Measurements from ENCODE around the gene CNOT3.
"Not testable (repeated sequence)": the region's sequence is repeated elsewhere in the genome, so short reads cannot be mapped to it uniquely, and the experiment has no call there.

Gene CNOT3

DNA sequence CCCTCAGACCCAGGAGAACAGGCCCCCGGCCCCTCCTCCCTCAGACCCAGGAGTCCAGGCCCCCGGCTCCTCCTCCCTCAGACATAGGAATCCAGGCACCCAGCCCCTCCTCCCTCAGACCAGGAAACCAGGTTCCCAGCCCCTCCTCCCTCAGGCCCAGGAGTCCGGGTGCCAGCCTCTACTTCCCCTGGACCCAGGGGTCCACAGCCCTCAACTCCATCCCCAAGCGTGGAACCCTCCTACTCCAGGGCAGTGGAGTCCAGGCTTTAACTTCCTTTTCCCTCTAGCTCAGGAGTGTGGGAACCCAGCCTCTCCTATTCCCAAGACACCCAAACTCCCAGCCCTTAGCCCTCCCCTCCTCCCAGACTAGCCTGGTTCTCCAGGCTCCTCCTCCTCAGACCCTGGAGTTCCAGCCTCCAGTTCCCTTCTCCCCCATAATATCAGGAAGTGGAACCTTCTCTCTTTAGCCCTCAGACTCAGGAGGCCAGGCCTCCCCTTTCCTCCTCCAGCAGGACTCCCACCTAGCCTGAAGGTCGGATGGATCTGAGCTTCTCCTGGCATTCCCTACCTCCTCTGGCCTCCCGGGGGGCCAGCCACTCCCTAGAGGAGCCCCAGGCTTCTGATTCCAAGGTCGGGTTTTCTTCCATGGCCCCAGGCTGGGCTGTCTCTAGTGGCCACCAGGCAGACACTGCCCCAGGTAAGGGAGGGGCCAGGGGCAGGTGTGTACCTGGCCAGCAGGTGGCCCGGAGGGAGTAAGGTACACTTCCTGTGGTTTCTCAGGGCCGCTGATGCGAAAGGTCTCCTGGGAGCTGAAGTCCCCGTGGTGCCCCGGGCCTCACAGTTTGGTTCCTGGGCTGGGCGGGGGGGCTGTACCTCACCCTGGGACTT is 35.2 kb downstream of the CNOT3 start, which contains the start of gene TMC4:
Gene TMC4 (minus strand): TSS at position 690 of the 888 bp plus-strand sequence. CDS start 43 bp downstream, at position 647.
- DNase-seq, result no peak

DNA sequence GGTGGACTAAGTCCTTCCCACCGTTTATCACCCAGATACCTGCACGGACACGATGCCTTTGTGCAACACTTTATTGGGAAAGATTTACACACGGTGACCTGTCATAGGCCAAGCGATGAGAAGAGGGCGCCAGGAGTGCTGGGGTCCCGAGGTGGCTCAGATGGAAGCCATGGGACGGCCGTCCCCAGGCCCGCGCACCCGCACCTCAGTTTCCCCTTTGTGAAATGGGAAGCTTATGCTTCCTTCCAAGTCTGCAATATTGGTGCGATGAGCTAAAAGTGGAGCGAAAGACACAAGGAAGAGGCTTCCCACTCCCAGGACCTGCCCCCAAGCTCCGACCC is 35.8 kb downstream of the CNOT3 start:
- no peak for DNase-seq

DNA sequence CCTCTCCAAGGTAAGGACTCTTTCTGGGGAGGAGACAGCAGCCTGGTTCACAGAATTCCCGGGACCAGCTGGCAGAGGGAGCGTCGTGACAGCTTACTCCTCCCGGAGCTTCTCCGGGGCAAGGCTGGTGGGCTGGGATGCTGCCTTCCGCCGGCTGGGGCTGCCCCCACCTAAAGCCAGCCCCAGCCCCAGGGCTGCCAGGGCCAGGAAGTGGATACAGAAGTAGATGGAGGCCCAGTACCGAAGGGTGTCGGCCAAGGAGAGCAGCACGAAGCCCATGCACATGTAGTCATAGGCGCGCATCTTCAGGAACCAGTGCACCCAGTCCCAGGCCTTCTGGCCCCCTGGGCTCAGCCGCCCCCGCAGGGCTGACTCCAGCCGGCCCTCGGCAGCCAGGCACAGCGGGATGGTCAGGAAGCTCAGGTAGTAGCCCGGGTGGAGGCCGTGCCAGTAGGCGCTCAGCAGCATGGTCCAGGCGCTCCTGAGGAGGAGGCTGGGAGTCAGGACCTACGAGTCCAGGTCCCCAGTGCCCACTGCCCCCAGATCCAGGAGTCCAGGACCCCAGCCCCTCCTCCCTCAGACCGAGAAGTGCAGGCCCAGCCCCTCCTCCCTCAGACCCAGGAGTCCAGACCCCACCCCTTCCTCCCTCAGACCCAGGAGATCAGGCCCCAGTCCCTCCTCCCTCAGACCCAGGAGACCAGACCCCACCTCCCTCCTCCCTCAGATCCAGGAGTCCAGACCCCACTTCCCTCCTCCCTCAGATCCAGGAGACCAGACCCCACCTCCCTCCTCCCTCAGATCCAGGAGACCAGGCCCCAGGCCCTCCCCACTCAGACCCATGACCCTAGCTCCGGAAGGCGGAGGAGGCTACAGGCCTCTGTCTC is 36.6 kb downstream of the CNOT3 start:
- DNase-seq, result no peak

DNA sequence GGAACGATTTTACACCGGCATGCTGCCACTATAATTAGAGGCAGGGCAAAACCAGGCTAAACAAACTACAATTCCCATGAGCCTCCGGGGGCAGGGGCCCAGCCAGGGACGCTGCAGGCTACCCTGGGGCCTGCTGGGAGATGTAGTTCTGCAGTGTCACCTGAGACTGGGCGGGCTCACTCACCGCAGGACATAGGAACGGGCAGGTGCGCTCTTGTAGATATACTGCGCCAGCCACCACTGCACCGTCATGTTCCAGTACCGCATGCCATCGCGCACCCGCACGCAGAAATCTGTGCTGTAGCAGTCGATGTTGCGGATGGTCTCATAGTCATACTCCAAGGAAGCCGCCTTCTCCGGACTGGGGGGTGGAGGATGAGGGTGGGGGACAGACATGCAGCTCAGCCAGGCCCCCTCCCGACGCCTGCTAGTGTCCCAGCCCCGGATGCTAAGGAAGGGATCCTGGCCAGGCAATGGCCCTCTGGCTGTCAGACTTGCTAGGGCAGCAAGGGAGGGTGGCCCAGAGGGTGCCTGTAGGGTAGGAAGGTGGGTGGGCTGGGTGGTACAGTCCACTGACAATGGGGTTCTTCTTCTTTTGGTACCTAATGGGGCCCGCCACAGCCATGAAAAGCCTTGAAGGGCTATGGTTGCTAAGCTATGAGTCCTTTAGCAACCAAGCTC is 41.2 kb downstream of the CNOT3 start:
- DNase-seq, result peak; percentile 35

DNA sequence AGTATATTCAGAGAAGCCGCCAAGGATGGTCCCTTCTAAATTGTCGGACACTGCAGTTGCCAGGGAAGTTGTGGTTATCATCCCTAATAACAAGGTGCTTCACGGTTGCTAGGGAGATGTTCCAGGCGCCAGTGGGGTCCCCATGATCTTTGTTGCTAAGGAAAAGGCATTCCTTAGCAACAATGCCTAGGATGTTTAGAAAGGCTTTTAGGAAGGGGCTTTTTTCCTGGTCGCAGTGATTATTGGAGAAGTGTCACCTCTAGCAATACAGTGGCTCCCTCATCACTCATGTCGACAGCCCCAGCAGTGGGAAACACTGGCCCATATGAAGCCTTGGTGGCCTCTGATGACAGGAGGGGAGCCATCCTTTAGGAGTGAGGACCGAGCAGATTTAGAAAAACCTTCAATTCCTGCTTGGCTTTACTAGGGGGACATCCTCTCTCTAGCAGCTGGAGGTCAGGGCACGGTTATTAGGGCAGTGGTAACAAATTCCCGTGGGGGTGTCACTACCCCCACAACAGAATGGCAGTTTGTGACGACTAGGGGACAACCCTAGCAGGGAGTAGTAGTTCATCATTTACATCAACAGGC is 41.8 kb downstream of the CNOT3 start:
- no peak for DNase-seq

DNA sequence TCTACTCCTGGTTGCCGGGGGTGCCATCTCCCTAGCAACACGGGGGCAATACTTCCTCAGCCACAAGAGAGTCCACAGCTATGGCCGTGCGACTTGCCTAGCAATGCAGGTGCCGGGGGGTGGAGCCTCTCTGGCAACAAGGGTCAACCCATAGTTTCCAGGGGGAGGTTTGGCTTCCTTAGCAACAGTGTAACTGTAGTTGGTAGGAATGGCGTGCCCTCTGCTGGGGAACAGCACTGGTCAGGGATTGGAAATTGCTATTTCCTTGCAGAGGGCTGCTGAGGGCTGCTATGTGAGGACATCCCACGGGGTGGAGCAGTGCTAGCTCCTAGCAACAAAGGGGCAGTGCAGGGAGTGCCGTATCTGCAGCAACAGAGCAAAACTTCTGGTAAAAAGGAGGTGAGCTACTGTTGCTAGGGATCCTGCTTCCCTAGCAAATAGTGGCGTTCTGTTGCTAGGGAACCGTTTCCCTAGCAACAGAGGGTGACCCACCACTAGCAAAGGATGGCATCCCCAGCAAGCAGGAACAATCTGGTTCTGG is 42.4 kb downstream of the CNOT3 start:
- DNase-seq, result peak; percentile 31

DNA sequence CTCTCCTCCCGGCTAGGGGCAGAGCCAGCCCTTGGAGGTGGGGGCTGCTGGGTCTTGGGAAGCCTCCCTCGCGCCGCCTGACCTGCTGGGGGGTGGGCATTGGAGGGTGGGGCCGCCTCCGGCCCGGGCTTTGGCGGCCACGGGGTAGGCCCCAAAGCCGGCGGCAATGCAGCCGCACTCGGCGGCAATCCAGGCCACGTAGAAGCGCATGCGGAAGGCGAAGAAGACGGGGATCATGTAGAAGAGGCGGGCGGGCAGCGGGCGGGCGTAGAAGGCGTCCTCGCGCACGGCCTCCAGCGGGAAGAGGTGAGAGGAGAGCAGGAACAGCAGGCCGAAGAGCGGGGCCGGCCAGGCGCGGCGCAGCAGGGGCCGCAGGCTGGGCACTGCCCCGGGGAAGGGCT is 43.1 kb downstream of the CNOT3 start:
- no peak for DNase-seq

DNA sequence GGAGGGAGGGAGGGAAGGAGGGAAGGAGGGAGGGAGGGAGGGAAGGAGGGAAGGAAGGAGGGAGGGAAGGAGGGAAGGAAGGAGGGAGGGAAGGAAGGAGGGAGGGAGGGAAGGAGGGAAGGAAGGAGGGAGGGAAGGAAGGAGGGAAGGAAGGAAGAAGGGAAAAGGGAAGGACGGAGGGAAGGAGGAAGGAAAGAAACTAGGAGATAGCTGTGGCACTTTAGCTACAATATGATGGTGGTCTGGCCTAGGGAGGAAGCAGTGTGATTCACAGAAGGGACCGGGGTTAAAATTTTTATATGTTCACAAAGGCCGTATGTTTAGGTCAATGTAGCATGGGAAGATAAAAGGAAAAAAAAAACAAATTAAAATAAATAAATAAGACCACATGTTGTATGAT is 44.3 kb downstream of the CNOT3 start:
- DNase-seq, result not testable (repeated sequence)

DNA sequence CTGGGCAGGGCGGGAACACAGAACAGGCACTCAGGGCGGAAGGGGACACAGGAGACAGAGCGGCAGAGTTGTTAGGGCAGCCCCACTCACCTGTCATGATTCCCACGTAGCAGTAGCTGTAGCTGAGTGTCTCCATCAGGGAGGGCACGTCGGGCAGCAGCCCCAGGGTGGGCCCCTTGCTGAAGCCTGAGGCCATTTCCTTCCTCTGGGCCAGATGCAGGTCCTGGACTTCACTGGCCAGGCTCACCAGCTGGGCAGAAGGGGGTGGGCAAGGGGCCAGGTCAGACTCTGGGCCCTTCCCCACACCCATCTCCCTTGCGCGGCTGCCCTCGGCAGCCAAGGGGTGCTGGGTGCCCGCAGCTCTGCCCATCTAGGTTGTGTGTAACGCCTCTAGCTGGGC is 45.9 kb downstream of the CNOT3 start:
- no peak for DNase-seq

DNA sequence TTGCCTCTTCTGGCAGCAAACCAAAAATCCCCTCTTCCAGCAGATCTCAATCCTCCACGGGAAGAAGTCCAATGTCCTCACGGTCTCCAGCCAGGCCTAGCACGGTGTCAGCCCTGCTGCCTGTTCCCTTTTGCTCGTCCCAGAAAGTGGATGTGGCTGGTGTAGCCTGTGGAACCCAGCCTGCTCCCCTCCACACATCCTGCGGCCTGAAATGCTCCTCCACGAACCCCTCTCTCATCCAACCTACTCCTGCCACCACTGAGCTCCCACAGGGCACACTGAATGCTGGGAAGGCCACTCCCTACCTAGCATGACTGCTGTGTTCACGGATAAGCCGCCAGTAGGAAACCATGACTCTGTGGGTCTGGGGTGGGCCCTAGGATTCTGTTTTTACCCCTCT is 48.8 kb downstream of the CNOT3 start:
- no peak for DNase-seq

DNA sequence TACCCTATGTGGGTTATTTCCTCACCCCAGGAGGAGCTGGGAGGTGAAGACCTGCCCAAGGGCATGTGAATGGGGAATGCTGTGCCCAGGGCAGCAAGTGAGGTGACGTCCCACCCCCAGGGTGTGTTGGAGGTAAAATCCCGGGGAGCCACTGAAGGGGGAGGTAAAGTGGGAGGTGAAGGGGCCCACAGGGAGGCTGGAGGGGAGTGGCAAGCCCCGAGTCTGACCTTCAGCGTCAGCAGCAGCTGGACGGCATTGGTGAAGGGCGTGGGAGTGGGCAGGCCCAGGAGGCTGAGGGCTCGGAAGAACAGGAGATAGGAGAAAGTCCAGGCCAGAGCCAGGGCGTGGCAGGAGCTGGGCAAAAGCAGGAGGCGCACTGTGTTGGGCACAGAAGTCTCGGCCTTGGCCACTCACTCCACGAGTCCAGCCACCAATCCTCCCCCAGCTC is 49.4 kb downstream of the CNOT3 start:
- DNase-seq, result no peak

DNA sequence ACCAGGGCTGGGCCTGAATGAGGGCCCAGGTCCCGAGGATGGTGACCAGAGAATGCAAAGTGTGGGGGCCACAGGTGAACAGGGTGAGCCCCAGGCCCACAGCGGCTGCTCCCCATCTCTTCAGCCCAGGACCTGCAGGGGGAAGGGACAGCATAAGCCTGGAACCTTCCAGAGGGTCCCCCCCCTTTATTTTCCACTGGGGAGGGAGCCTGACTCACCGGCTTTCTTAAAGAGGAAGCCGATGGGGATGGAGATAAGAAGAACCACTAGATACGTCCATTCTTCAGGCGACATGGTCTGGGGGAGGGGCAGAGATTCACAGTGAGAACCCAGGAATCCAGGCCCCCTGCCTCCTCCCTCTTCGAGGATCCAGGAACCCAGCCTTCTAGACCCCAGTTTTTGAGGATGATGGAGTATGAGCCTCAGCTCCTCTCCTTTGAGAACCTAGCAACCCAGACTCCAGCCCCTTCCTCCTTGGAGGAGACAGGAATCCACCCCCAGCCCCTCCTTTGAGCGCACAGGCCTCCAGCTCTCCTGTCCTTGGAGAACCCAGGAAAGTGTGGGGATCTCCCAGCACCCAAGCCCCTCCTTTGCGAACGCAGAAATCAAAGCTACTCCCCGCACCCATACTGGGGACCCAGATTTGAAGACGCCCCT is 50.8 kb downstream of the CNOT3 start:
- peak; percentile 65 for DNase-seq

DNA sequence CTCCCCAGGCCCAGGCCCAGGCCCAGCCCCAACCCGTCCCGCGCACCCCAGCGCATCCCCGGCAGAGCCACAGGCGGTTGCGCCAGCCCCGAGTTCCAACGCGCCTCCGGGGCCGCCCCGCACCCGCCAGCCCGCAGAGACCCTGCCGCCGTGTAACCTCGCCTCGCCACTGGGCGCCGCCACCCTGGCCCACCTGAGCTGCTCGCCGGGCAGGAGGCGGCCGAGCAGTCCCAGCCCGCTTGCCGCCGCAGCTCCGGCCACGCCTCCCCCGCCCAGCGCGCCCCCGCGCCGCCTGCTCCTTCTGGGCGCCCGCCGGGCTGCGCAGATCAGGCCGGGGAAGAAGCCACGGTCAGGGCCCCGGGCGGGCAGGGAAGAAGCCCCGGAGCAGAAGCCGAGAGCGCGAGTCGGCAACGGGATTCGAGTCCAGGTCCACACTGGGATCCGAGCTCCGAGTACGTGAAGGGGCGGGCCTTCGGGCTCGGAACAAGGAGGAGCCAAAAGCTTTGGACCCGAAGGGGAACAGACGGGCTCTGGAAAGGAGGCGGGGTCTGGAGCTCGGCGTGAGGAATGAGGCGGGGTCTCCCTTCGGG is 51.7 kb downstream of the CNOT3 start, which contains the start of gene MBOAT7:
Gene MBOAT7 (minus strand): TSS at position 436 of the 590 bp plus-strand sequence. CDS start 1,072 bp downstream, outside the sequence.
- DNase-seq, result no peak

DNA sequence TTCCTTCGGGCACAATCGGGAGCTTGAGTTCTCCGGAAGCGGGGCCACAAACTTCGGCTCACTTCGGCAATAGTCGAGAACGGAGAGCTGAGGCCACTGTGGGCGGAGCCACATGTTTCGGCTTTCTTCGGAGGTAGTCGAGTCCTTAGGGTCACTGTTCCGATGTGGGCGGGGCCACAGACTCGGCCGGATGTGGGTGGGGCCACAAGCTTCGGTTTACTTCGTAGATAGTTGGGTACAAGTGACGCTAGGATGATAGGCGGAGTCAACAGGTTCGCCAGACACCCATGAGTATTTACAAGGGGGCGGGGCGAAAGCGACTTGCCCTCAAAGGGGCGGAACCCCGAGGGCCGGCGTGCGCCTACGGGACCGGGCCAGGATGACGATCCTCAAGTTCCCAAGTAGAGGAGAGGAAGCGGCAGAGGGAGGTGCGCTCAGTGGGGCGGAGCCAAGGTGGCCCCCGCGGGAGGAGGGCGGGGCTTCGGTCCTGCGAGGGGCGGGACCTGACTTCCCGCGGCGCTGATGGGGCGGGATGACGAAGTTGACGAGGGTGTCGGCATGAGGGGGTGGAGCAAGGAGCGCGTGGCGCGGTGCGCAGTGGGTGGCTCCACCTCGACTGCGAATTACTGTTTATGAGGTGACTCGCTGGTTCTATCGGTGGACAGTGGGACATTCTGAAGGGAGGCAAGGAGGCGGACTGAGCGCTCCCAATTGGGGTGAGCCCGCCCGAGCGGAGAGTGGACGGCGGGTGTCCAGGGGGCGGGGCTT is 52.4 kb downstream of the CNOT3 start:
- peak; percentile 100 for DNase-seq

DNA sequence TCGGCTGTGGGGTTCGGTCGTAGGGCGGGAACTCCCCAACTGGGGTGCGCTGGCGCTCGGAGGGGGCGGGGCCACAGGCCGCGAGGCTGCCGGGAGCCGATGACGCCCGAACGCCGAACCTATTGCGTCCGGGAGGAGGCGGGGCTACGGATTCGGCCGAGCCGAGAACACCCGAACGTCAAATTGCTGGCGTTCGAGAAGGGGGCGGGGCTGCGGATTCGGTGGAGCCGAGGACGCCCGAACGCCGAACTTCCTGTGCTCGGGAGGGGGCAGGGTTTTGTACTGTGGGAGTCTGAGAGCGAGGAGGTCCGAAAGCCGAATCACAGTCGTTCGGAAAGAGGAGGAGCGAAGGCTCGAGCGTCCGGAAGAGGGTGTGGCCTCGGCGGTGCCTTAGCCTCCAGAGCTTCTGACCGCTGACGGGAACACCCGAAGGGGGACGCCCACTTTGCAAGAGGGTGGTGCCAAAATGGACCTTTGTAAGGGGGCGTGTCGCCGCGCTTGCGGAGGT is 53.0 kb downstream of the CNOT3 start:
- peak; percentile 100 for DNase-seq

DNA sequence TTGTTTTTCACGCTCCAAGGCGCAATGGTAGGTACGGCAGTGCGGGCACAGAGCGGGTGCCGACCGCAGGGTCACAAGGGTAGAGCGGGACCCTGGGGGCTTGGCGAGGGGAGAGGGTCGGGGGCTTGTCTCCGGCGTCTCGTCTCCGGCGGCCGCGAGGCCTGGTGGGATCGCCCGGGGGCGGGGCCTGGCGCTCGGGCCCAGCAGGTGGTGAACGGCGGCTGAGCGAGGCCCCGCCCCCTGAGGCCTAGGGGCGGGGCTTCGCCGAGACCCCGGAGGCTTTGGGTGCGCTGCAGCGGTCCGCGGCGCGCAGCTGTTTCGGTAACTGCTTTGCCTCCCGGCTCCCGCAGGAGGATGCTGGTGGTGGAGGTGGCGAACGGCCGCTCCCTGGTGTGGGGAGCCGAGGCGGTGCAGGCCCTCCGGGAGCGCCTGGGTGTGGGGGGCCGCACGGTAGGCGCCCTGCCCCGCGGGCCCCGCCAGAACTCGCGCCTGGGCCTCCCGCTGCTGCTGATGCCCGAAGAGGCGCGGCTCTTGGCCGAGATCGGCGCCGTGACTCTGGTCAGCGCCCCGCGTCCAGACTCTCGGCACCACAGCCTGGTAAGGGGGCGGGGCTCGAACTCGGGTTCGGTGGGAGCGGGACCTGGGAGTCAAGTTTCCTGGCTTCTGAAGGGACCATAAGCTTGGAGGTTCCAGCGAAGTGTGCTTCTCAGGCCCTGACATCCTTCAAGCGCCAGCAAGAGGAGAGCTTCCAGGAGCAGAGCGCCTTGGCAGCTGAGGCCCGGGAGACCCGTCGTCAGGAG is 53.6 kb downstream of the CNOT3 start, which contains the start of gene TSEN34:
Gene TSEN34 (plus strand): TSS at position 298 of the 800 bp plus-strand sequence. CDS start 57 bp downstream, at position 355.
- DNase-seq, result peak; percentile 91

DNA sequence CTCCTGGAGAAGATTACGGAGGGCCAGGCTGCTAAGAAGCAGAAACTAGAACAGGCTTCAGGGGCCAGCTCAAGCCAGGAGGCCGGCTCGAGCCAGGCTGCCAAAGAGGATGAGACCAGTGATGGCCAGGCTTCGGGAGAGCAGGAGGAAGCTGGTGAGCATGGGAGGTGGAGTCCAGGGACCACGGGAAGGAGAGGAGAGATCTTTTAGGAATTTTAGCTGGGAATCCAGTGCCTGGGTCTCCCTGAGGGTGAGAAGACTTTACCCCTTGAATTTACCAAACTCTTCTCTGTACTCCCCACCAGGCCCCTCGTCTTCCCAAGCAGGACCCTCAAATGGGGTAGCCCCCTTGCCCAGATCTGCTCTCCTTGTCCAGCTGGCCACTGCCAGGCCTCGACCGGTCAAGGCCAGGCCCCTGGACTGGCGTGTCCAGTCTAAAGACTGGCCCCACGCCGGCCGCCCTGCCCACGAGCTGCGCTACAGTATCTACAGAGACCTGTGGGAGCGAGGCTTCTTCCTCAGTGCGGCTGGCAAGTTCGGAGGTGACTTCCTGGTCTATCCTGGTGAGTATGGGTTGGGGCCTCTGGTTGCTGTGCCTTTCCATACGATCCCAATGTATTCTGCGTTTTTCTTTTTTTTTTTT is 54.4 kb downstream of the CNOT3 start:
- no peak for DNase-seq

DNA sequence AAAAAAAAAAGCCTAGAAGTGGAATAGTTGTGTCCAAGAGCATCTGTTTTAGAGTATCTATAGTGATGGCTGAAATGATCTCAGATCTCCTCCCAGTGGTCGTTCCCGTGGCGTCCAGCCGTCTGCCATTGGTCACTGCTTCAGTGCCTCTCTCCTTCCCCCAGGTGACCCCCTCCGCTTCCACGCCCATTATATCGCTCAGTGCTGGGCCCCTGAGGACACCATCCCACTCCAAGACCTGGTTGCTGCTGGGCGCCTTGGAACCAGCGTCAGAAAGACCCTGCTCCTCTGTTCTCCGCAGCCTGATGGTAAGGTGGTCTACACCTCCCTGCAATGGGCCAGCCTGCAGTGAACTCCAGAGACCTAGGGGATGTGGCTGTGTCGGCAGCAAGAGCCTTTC is 55.4 kb downstream of the CNOT3 start:
- no peak for DNase-seq

DNA sequence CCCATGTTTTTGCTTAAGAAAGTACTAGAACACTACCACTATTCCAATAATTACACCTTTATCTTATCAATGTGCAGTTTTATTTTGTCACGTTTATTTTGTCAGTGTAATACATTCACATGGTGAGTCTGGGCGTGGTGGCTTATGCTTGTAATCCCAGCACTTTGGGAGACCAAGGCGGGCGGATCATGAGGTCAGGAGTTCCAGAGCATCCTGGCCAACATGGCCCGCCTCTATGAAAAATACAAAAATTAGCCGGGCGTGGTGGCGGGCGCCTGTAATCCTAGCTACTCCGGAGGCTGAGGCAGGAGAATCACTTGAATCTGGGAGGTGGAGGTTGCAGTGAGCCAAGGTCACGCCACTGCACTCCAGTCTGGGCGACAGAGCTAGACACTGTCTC is 56.9 kb downstream of the CNOT3 start:
- not testable (repeated sequence) for DNase-seq
